AG04450 (cell line): ENCODE data around the gene LGMN. TPM values are rescaled to one million over a fixed set of nuclear protein-coding genes. Genes with fewer than 3 reads are reported as not detected.

ENCODE experiments used
- CTCF ChIA-PET: fragments of 300-600, 350-600 bp; formaldehyde crosslinking; extraction: SDS; loops from one replicate; lab custom pipeline; 2022; ENCODE audit warnings: antibody characterized with exemption, inconsistent platforms; lab: Charles Lee
- POLR2A ChIA-PET: fragments of 350-600 bp; formaldehyde crosslinking; extraction: SDS; loops from one replicate; lab custom pipeline; 2021; ENCODE audit warnings: antibody characterized with exemption, inconsistent platforms; lab: Yijun Ruan, JAX
- DNase-seq: peaks from one replicate; pipeline ENCODE4 v3.0.0-alpha.2; 2011; ENCODE audit warnings: low read depth, low spot score
- H3K27ac ChIP-seq: one replicate; pipeline ENCODE4 v1.5.1; 2012; ENCODE audit warnings: low read depth, low read length, control low read depth
- H3K27me3 ChIP-seq: one replicate; pipeline ENCODE4 v1.6.0; 2012; ENCODE audit warnings: low read length; ENCODE audit not compliant: control insufficient read depth, insufficient read depth
- H3K4me3 ChIP-seq: 2 replicates; pipeline ENCODE4 v1.5.1; 2011; ENCODE audit warnings: mild to moderate bottlenecking, low read depth, low read length, control low read depth
- H3K9me3 ChIP-seq: 2 replicates; pipeline ENCODE4 v1.5.1; 2012; ENCODE audit warnings: low read length; ENCODE audit not compliant: control insufficient read depth, insufficient read depth
- polyA plus RNA-seq: library from polyadenylated mRNA; depleted of rRNA; stranded (reverse); fragments of >200 nt; gene quantifications from 2 replicates; pipeline ENCODE4 v1.2.3, GENCODE V29; 2011
- TF ChIP-seq, protein P1 (sequence below): IDR thresholded peaks from 2 replicates; pipeline ENCODE4 v1.5.1; 2011; ENCODE audit warnings: low read depth, low read length, control low read depth, inconsistent platforms

Gene LGMN
- polyA plus RNA-seq, 1 experiment: 21.8 TPM

DNA sequence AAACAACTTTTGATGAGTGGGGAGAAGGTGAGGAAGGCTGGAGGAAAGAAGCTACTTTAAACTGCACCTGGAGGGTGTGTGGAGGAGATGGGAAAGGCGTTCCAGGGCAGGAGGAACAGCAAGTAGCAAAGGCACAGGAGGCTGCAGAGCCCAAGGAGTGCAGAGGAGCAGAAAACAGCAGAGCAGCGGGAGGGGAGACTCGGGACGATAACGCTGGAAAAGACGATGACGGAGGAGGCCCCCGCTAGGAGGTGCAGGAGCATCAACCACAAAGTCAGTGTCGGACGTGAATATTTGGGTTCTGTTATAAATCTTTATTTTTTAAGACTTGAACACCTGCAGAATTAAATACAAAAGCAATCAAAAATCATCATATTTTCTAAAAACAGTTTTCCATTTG lies 44.9 kb downstream of the LGMN start:
- Histone ChIP-seq H3K27ac (no peak overlapping the region), H3K27me3 (peaks cover 3% of the 10 kb centered on the region), H3K4me3 (no peak overlapping the region), H3K9me3 (no peaks in the 10 kb centered on the region; the same call in 1 of the 2 replicates)
- POLR2A ChIA-PET: no interaction called here
- no peak for DNase-seq
- TF ChIP-seq, protein P1, sequence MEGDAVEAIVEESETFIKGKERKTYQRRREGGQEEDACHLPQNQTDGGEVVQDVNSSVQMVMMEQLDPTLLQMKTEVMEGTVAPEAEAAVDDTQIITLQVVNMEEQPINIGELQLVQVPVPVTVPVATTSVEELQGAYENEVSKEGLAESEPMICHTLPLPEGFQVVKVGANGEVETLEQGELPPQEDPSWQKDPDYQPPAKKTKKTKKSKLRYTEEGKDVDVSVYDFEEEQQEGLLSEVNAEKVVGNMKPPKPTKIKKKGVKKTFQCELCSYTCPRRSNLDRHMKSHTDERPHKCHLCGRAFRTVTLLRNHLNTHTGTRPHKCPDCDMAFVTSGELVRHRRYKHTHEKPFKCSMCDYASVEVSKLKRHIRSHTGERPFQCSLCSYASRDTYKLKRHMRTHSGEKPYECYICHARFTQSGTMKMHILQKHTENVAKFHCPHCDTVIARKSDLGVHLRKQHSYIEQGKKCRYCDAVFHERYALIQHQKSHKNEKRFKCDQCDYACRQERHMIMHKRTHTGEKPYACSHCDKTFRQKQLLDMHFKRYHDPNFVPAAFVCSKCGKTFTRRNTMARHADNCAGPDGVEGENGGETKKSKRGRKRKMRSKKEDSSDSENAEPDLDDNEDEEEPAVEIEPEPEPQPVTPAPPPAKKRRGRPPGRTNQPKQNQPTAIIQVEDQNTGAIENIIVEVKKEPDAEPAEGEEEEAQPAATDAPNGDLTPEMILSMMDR: no peak
- CTCF ChIA-PET: interaction anchor here (0.9 to 1.7 kb wide), 2 partner anchors 14 to 17 kb away, joined by 3 read pairs; no protein-coding TSS in a partner anchor

DNA sequence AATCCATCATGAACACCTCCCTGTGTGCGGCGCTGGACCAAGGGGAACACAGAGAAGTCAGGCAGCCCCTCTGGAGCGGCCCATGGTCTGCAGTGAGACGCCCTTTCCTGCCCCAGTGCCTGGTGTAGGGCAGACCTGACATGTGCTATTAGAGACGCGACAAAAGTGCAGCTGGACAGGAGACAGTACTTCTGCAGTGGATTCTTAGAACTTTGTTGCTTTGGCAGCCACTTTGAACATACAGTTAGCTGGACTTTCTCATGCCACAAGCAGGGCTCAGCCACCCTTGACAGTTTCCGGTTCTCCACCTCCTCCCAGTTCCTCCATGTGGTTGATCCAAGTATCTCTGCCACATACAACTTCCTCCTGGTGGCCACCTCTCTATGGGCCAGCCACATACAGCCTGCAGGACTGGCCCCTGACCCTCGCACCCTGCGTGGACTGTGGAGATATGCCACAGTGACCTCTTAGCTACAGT lies 45.9 kb downstream of the LGMN start:
- H3K27me3 ChIP-seq: peaks cover 3% of the 10 kb centered on the region
- no peak overlapping the region for H3K4me3 ChIP-seq
- no peaks in the 10 kb centered on the region; the same call in 1 of the 2 replicates for H3K9me3 ChIP-seq
- ChIA-PET POLR2A (no interaction called here), CTCF (no interaction called here)
- TF ChIP-seq, protein P1: no peak
- no peak overlapping the region for H3K27ac ChIP-seq
- no peak for DNase-seq

DNA sequence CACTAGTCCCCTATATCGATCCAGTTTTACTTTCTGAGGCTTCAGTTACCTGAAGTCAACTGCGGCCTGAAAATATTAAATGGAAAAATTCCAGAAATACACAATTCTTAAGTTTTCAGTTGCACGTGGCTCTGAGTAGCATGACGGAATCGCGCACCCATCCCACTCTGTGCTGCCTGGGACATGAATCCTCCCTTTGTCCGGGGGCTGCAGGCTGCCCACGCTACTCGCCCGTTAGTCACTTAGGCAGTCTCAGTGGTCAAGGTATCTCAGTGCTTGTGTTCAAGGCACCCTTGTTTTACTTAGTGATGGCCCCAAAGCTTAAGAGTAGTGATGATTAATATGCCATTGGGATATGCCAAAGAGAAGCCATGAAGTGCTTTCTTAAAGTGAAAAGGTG lies 46.6 kb downstream of the LGMN start:
- ChIA-PET CTCF (no interaction called here), POLR2A (no interaction called here)
- Histone ChIP-seq H3K9me3 (no peaks in the 10 kb centered on the region; the same call in 1 of the 2 replicates), H3K27me3 (peaks cover 3% of the 10 kb centered on the region), H3K4me3 (no peak overlapping the region), H3K27ac (no peak overlapping the region)
- DNase-seq: no peak
- TF ChIP-seq, protein P1: no peak

DNA sequence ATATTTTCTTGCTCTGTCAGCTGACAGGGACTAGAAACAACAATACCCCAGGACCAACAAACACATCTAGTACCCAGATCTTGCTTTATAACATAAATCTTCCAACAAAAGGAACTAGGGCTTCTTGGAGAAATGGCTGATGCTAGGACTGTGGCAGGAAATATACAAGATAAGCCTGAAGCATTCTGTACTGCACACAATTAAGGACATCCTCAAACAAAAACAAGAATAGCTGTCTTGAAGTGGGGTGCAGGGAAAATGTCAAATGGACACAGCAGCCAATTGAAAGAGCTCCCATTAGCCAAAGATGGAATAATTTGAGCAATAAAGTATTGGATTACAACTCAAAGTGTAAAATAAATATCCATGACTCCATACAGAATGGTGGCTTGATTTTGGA lies 50.0 kb downstream of the LGMN start:
- H3K27ac ChIP-seq: no peak overlapping the region
- H3K27me3 ChIP-seq: peaks cover 7% of the 10 kb centered on the region
- no peaks in the 10 kb centered on the region for H3K9me3 ChIP-seq
- DNase-seq: no peak
- TF ChIP-seq, protein P1: no peak
- H3K4me3 ChIP-seq: no peak overlapping the region
- ChIA-PET POLR2A (interaction anchor here (0.5 kb wide), 1 partner anchor 10 kb away, joined by 6 read pairs; no protein-coding TSS in a partner anchor), CTCF (interaction anchor here (0.9 to 1.6 kb wide), 2 partner anchors 9 to 12 kb away, joined by 4 read pairs; no protein-coding TSS in a partner anchor)

DNA sequence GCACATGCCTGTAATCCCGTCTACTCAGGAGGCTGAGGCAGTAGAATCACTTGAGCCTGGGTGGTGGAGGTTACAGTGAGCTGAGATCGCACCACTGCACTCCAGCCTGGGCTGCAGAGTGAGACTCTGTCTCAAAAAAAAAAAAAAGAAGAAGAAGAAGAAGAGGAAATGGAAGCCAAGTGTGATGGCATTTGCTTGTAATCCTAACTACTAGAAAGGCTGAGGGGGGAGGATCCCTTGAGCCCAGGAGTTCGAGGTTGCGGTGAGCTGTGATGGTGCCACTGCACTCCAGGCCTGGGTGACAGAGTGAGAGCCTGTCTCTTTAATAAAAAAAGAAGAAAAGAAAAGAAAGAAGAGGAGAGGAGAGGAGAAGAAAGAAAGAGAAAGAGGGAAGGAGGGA lies 52.1 kb downstream of the LGMN start:
- ChIA-PET CTCF (interaction anchor here (0.6 to 1.0 kb wide), 2 partner anchors 9 to 19 kb away, joined by 3 to 4 read pairs; no protein-coding TSS in a partner anchor), POLR2A (no interaction called here)
- Histone ChIP-seq H3K4me3 (no peak overlapping the region), H3K27me3 (peaks cover 7% of the 10 kb centered on the region), H3K27ac (no peak overlapping the region), H3K9me3 (no peaks in the 10 kb centered on the region)
- no peak for DNase-seq
- TF ChIP-seq, protein P1: no peak
